HG03565 (cell line): ENCODE data around the gene ARL5B.

ENCODE experiments used
- ATAC-seq: cut with Tn5 transposase; IDR thresholded peaks from one replicate; pipeline ENCODE4 v1.9.1; 2021; ENCODE audit warnings: mild to moderate bottlenecking, moderate library complexity; ENCODE audit not compliant: unreplicated experiment

ARL5B gene

GRCh38 chr10:18658271-18659124, 733 bp upstream of the ARL5B start:
- ATAC-seq, result peak; percentile 20

GRCh38 chr10:18659819-18660535, 746 bp downstream of the ARL5B start:
- ATAC-seq, result no peak

GRCh38 chr10:18660816-18661431, 1.7 kb downstream of the ARL5B start:
- ATAC-seq, result no peak

GRCh38 chr10:18664841-18665478, 5.7 kb downstream of the ARL5B start:
- ATAC-seq, result no peak

GRCh38 chr10:18665815-18666558, 6.8 kb downstream of the ARL5B start:
- ATAC-seq, result no peak

- ATAC-seq, result no peak
Measured at GRCh38 chr10:18666810-18667209, 7.6 kb downstream of the ARL5B start.

GRCh38 chr10:18668026-18668425, 8.8 kb downstream of the ARL5B start:
- ATAC-seq, result no peak

- no peak for ATAC-seq
Measured at GRCh38 chr10:18675086-18675801, 16.0 kb downstream of the ARL5B start.

- no peak for ATAC-seq
Measured at GRCh38 chr10:18680754-18681153, 21.5 kb downstream of the ARL5B start.

- ATAC-seq, result no peak
Measured at GRCh38 chr10:18681366-18681765, 22.1 kb downstream of the ARL5B start.

GRCh38 chr10:18681971-18682411, 22.8 kb downstream of the ARL5B start:
- no peak for ATAC-seq

GRCh38 chr10:18683427-18683826, 24.2 kb downstream of the ARL5B start:
- ATAC-seq, result no peak

- ATAC-seq, result no peak
Measured at GRCh38 chr10:18684416-18684815, 25.2 kb downstream of the ARL5B start.

- no peak for ATAC-seq
Measured at GRCh38 chr10:18684953-18685352, 25.7 kb downstream of the ARL5B start.

- ATAC-seq, result no peak
Measured at GRCh38 chr10:18685555-18685954, 26.3 kb downstream of the ARL5B start.

GRCh38 chr10:18687195-18687594, 28.0 kb downstream of the ARL5B start:
- ATAC-seq, result no peak

- ATAC-seq, result no peak
Measured at GRCh38 chr10:18687706-18688105, 28.5 kb downstream of the ARL5B start.

- ATAC-seq, result no peak
Measured at GRCh38 chr10:18689498-18689897, 30.3 kb downstream of the ARL5B start.

GRCh38 chr10:18690541-18690940, 31.3 kb downstream of the ARL5B start:
- ATAC-seq, result no peak
